K562 (cell line): ENCODE results near the gene FCGR3A. TPM values are rescaled to one million over a fixed set of nuclear protein-coding genes. Genes with fewer than 3 reads are reported as not detected.
"Not testable (repeated sequence)": the region's sequence is repeated elsewhere in the genome, so short reads cannot be mapped to it uniquely, and the experiment has no call there.

Experiments used
- ATAC-seq: fragments of 200-7000 bp; cut with Tn5 transposase; 3 replicates; pipeline ENCODE4 v1.9.1; 2020; ENCODE audit warnings: moderate library complexity
- BruUV-seq: library from RNA; stranded (reverse); fragments of 400-500 nt; replicated peaks from 2 replicates; lab custom pipeline; 2021; lab: Mats Ljungman, UMichigan
- CTCF ChIA-PET: fragments of 300-600 bp; formaldehyde crosslinking; extraction: SDS; loops from one replicate; lab custom pipeline; 2021; ENCODE audit warnings: low intra/inter-chr PET ratio; lab: Yijun Ruan, JAX
- POLR2A ChIA-PET: fragments of 300-600, 350-650 bp; sonication (Branson Sonifier 250); formaldehyde crosslinking; extraction: SDS; loops from one replicate; lab custom pipeline; 2021; ENCODE audit warnings: antibody characterized with exemption, inconsistent platforms; lab: Yijun Ruan, JAX
- DNase-seq, 4 experiments: peaks; one replicate each; pipeline versions ENCODE4 v3.0.0 to v3.0.0-alpha.2; 2011 to 2018; ENCODE audit warnings: low spot score in 3 of 4, mixed read lengths in 3 of 4; ENCODE audit errors: extremely low read depth in 1 of 4
- FAIRE-seq: peaks from 2 replicates; lab custom pipeline; 2011; peaks lifted over from hg19 to GRCh38; lab: Jason Lieb, UNC
- H2AFZ ChIP-seq: 2 replicates; pipeline ENCODE4 v1.6.0; 2011; ENCODE audit warnings: low read depth, low read length, control low read depth, inconsistent platforms
- H3K27ac ChIP-seq: fragments of 200-600 bp; 3 replicates; pipeline ENCODE4 v1.8.0; 2011; ENCODE audit warnings: low read depth, mild to moderate bottlenecking, control low read depth, inconsistent platforms, low read length, moderate library complexity, mixed read lengths; ENCODE audit errors: extremely low read depth
- H3K27me3 ChIP-seq, 2 experiments: fragments of 300-600 bp in 1 of 2; 2 replicates in 1 of 2; 3 replicates in 1 of 2; pipeline versions ENCODE4 v1.6.0 to v1.8.0; 2011; ENCODE audit warnings: inconsistent platforms in 2 of 2, low read length in 2 of 2, mild to moderate bottlenecking in 1 of 2, mixed read lengths in 1 of 2, moderate library complexity in 1 of 2; ENCODE audit not compliant: control insufficient read depth in 2 of 2, insufficient read depth in 2 of 2
- H3K36me3 ChIP-seq: fragments of 300-600 bp; 3 replicates; pipeline ENCODE4 v1.8.0; 2011; ENCODE audit warnings: mild to moderate bottlenecking, low read length, inconsistent platforms; ENCODE audit not compliant: control insufficient read depth, insufficient read depth
- H3K4me1 ChIP-seq, 2 experiments: fragments of 200-600 bp in 1 of 2; replicated peaks in 1 of 2; 2 replicates in 1 of 2; 3 replicates in 1 of 2; pipeline versions ENCODE4 v1.5.1 to v1.8.0; 2011; ENCODE audit warnings: inconsistent platforms in 2 of 2, low read length in 2 of 2, mild to moderate bottlenecking in 1 of 2, mixed read lengths in 1 of 2, moderate library complexity in 1 of 2; ENCODE audit not compliant: control insufficient read depth in 2 of 2, insufficient read depth in 2 of 2
- H3K4me2 ChIP-seq: 2 replicates; pipeline ENCODE4 v1.6.1; 2011; ENCODE audit warnings: low read length, control low read depth, inconsistent platforms, mixed read lengths; ENCODE audit not compliant: insufficient read depth
- H3K4me3 ChIP-seq: fragments of 200-600 bp; sonication (generic), shearing (Covaris generic); 2 replicates; pipeline ENCODE4 v1.5.1; 2016; ENCODE audit warnings: control low read depth, inconsistent platforms
- H3K79me2 ChIP-seq: fragments of 200-600 bp; 3 replicates; pipeline ENCODE4 v1.8.0; 2011; ENCODE audit warnings: low read length, inconsistent platforms; ENCODE audit not compliant: control insufficient read depth, insufficient read depth
- H3K9ac ChIP-seq, 2 experiments: 2 replicates each; pipeline versions ENCODE4 v1.6.0 to v1.6.1; 2011; ENCODE audit warnings: low read depth in 2 of 2, low read length in 2 of 2, control low read depth in 1 of 2, inconsistent platforms in 1 of 2, mild to moderate bottlenecking in 1 of 2, mixed read lengths in 1 of 2; ENCODE audit not compliant: insufficient read depth in 1 of 2
- H3K9me1 ChIP-seq: one replicate; pipeline ENCODE4 v1.6.0; 2011; ENCODE audit warnings: inconsistent platforms, mild to moderate bottlenecking, low read length, moderate library complexity; ENCODE audit not compliant: control insufficient read depth, insufficient read depth
- H3K9me3 ChIP-seq: replicated peaks from 2 replicates; pipeline ENCODE4 v1.5.1; 2011; ENCODE audit warnings: low read depth, low read length, inconsistent platforms; ENCODE audit not compliant: control insufficient read depth, insufficient read depth
- H4K20me1 ChIP-seq: replicated peaks from 2 replicates; pipeline ENCODE4 v1.6.1; 2011; ENCODE audit warnings: low read length, inconsistent platforms, mixed read lengths; ENCODE audit not compliant: control insufficient read depth, insufficient read depth
- ZNF318 ChIP-seq, 2 experiments: fragments of 450-650 bp; IDR thresholded peaks; 2 replicates each; pipeline ENCODE4 v1.6.1; 2016; ENCODE audit warnings: mild to moderate bottlenecking in 2 of 2, borderline replicate concordance in 1 of 2, low read depth in 1 of 2, moderate library complexity in 1 of 2
- WGBS: fragments of 100-300 bp; shearing (Covaris generic); methylation state at CpG from one replicate; pipeline ENCODE4 v1.1.6; 2016; ENCODE audit warnings: low coverage, mixed read lengths; ENCODE audit not compliant: insufficient coverage; ENCODE audit errors: missing lambda C conversion rate; 5-methylcytosine and 5-hydroxymethylcytosine counted together
- in situ Hi-C: fragments of 300-500 bp; cut with MboI; formaldehyde crosslinking; loops from 4 replicates; pipeline ENCODE4 v1.15.0; 2018; ENCODE audit warnings: inconsistent platforms, mixed read lengths
- intact Hi-C: fragments of 100-400 bp; cut with micrococcal nuclease; formaldehyde crosslinking; loops from 2 replicates; pipeline ENCODE4 v1.14.2; 2022
- polyA plus RNA-seq, 8 experiments: library from polyadenylated mRNA; depleted of rRNA in 4 of 8; stranded (reverse) in 5 of 8; unstranded in 3 of 8; fragments of >200 nt; fragmentation: Nextera tagmentation in 2 of 8; fragmentation: Illumina TruSeq in 1 of 8; extraction: Ambion mirVana in 2 of 8; extraction: Trizol in 1 of 8; gene quantifications; 2 replicates each; pipeline versions ENCODE4 v1.2.1 to v1.2.3, GENCODE V29; 2011 to 2014; ENCODE audit warnings: inconsistent platforms in 1 of 8, missing spikeins in 1 of 8
- total RNA-seq, 7 experiments: library from RNA; depleted of rRNA in 6 of 7; stranded (reverse); fragments of >200 nt in 6 of 7; fragmentation: Illumina TruSeq in 2 of 7; extraction: Trizol in 2 of 7; gene quantifications; 2 replicates each; pipeline versions ENCODE4 v1.2.1 to v1.2.3, GENCODE V29; 2011 to 2021; ENCODE audit warnings: low replicate concordance in 1 of 7

The FCGR3A gene
- total and polyA plus RNA-seq, 9 of the 15 experiments (the other 6 are each of a cell fraction or from before 2014, with no cell fraction given), result 0.04 to 0.29 (median 0.14) TPM; not detected in 3

DNA sequence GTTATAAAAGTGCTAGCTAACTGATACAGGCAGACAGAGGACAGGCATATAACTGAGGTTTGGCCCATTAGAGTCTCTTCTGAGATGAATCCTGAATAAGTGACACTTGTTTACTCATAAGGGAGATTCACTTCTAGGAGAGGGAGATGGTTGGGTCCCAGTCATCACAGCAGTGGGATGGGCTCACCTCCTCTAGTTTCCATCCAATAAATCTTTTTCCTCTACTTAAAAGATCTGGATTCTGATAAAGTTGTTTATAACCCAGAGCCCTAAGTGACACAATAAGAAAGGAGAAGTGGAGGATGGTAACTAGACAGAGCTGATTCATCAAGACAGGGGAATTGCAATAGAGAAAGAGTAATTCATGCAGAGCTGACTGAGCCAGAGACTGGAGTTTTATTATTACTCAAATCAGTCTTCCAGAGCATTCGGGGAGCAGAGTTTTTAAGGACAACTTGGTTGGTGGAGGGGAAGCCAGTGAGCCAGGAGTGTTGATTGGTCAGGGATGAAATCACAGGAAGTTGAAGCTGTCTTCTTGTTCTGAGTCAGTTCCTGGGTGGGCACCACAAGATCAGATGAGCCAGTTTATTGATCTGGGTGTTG, 5.3 kb upstream of the FCGR3A start (continued):
- 0 out of 4 replicates have a peak, but pooled peaks of 1 of the 2 experiments have one; percentile 25 for TF ChIP-seq ZNF318 (IDR thresholded peaks at IDR 0.05; ENCODE audit: borderline replicate concordance in 1 of 2, low read depth in 1 of 2)

GRCh38 chr1:161554340-161554739, 4.7 kb upstream of the FCGR3A start:
- WGBS, result 83% methylated on average over 3 of the region's 3 CpGs
- POLR2A ChIA-PET, ATAC-seq: not testable (repeated sequence)

More at GRCh38 chr1:161554340-161554739, 4.7 kb upstream of the FCGR3A start:
- DNase-seq, intact Hi-C loops, in situ Hi-C loops, H3K27ac ChIP-seq, FAIRE-seq, H3K4me3 ChIP-seq, H3K79me2 ChIP-seq, H3K4me2 ChIP-seq, H3K9me3 ChIP-seq, H3K36me3 ChIP-seq, H4K20me1 ChIP-seq, H2AFZ ChIP-seq, CTCF ChIA-PET, H3K27me3 ChIP-seq, H3K9ac ChIP-seq, BruUV-seq, H3K9me1 ChIP-seq: not testable (repeated sequence)
- peaks cover 3 to 17% of the 10 kb centered on the region in 2 experiments; a peak in 3 of 5 replicates for H3K4me1 ChIP-seq
